Measurements from ENCODE around the gene ATP1B3. TPM values are rescaled to one million over a fixed set of nuclear protein-coding genes. Genes with fewer than 3 reads are reported as not detected.

The ATP1B3 gene
- 99.5 and 103 TPM in 2 replicates for total RNA-seq
- long read RNA-seq, transcript ATP1B3-201 (7 exons, 1,811 nt), result major isoform, 662 of 699 reads
- long read RNA-seq, partial matches to known transcripts, result 4 of 699 reads
- long read RNA-seq, other reads (novel, unspliced or antisense), result 32 of 699 reads

DNA sequence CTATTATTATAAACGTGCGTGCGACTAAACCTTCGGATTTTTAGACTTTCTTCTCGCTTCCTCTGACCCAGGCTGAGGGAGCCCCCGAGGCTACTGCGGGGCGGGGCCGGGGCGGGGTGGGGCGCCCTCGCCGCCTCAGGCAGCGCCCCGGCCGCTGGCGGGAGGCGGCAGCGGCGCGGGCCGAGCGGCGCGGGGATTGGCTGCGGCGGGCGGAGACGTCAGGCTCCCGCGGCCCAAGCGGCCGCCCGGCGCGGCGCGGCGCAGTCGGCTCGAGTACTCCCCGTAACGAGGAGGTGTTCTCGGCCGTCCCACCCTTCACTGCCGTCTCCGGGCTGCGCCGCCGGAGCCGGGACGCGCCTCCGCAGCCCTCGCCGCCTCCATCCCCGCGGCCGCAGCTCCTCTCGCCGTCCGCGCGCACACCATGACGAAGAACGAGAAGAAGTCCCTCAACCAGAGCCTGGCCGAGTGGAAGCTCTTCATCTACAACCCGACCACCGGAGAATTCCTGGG is at the start of gene ATP1B3:
ATP1B3 (plus strand) TSS at position 263 of the 510 bp plus-strand sequence; CDS start at position 422, 159 bp downstream.
- H3K4me3 Mint-ChIP-seq (ENCODE audit: low read depth), result peak within 1 kb of the TSS; percentile 90
- H3K27ac Mint-ChIP-seq, result peak within 1 kb of the TSS; percentile 98
- H3K36me3 Mint-ChIP-seq (ENCODE audit: insufficient read depth), result no peaks in the 10 kb centered on the region
- DNase-seq (ENCODE audit: low spot score, unreplicated experiment), result peak; percentile 71
- H3K9me3 Mint-ChIP-seq (ENCODE audit: low read depth), result no peaks in the 10 kb centered on the region
- TF ChIP-seq, protein P1, sequence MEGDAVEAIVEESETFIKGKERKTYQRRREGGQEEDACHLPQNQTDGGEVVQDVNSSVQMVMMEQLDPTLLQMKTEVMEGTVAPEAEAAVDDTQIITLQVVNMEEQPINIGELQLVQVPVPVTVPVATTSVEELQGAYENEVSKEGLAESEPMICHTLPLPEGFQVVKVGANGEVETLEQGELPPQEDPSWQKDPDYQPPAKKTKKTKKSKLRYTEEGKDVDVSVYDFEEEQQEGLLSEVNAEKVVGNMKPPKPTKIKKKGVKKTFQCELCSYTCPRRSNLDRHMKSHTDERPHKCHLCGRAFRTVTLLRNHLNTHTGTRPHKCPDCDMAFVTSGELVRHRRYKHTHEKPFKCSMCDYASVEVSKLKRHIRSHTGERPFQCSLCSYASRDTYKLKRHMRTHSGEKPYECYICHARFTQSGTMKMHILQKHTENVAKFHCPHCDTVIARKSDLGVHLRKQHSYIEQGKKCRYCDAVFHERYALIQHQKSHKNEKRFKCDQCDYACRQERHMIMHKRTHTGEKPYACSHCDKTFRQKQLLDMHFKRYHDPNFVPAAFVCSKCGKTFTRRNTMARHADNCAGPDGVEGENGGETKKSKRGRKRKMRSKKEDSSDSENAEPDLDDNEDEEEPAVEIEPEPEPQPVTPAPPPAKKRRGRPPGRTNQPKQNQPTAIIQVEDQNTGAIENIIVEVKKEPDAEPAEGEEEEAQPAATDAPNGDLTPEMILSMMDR (IDR thresholded peaks at IDR 0.05; ENCODE audit: unreplicated experiment), result no peak
- peaks cover 7% of the 10 kb centered on the region for H3K27me3 Mint-ChIP-seq
- peaks cover 22% of the 10 kb centered on the region for H3K4me1 Mint-ChIP-seq (ENCODE audit: low read depth)

DNA sequence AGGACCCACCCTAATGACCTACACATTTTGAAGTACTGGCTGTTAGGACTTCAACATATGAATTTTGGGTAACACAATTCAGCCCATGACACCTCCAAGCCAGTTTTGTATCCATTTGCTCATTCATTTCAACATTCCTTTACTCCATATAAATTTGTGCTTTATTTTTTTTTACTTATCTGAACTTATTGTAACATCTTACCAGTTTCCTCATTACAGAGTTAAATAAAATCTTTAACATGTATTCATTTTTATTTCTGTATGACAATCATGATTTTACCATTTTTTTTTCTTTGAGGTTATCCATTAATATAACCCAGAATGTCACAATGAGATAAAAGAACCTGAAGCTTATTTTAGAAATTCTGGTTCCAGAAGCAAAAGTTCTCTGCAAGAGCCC is 48.0 kb upstream of the ATP1B3 start:
- H3K36me3 Mint-ChIP-seq (ENCODE audit: insufficient read depth), result no peaks in the 10 kb centered on the region
- H3K27ac Mint-ChIP-seq, result no peak overlapping the region
- DNase-seq (ENCODE audit: low spot score, unreplicated experiment), result no peak
- H3K9me3 Mint-ChIP-seq (ENCODE audit: low read depth), result no peaks in the 10 kb centered on the region
- H3K27me3 Mint-ChIP-seq, result no peaks in the 10 kb centered on the region
- TF ChIP-seq, protein P1 (IDR thresholded peaks at IDR 0.05; ENCODE audit: unreplicated experiment), result no peak
- H3K4me3 Mint-ChIP-seq (ENCODE audit: low read depth), result no peak overlapping the region
- no peaks in the 10 kb centered on the region for H3K4me1 Mint-ChIP-seq (ENCODE audit: low read depth)

DNA sequence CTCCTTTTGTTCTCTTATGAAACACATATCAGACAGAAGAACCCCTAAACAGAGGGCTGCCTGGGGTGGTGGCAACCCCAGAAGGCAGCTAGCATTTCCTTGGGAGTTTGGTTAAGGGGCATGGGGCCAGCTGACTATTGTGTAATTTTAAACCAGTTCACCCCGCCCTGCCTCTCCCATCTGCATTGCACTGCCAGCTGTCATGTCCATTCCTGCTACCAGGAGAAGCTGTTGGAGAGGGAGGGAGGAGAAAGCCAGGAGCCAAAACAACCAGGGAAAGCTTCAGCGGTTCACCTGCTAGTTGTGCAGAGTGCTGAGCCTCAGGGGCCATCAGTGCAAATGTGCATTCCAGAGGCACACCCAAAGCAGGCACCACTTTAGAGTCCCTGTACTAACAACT is 47.6 kb upstream of the ATP1B3 start:
- no peaks in the 10 kb centered on the region for H3K9me3 Mint-ChIP-seq (ENCODE audit: low read depth)
- TF ChIP-seq, protein P1 (IDR thresholded peaks at IDR 0.05; ENCODE audit: unreplicated experiment), result no peak
- H3K4me3 Mint-ChIP-seq (ENCODE audit: low read depth), result no peak overlapping the region
- no peaks in the 10 kb centered on the region for H3K27me3 Mint-ChIP-seq
- no peak overlapping the region for H3K27ac Mint-ChIP-seq
- no peaks in the 10 kb centered on the region for H3K36me3 Mint-ChIP-seq (ENCODE audit: insufficient read depth)
- no peak for DNase-seq (ENCODE audit: low spot score, unreplicated experiment)
- no peaks in the 10 kb centered on the region for H3K4me1 Mint-ChIP-seq (ENCODE audit: low read depth)

DNA sequence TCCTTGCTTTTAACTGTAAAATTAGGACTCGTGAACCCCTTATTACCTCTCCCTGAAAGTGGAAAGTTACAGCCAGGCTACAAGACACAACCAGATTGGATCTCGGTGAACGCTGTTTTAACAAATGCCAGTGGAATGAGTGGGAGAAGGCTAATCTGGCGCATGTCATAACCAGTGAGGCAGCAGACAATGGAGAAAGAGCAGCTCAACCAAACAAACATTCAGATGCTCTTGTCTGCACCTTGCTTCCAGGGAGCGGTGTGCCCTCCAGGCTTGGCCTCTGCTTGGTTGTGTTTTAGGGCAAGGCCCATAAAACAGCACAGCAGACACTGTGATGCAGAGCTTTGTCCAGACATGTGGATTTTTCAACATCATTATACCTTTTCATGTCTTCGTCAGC is 45.9 kb upstream of the ATP1B3 start:
- H3K4me1 Mint-ChIP-seq (ENCODE audit: low read depth), result no peaks in the 10 kb centered on the region
- no peaks in the 10 kb centered on the region for H3K36me3 Mint-ChIP-seq (ENCODE audit: insufficient read depth)
- no peak for DNase-seq (ENCODE audit: low spot score, unreplicated experiment)
- no peak overlapping the region for H3K27ac Mint-ChIP-seq
- no peak overlapping the region for H3K4me3 Mint-ChIP-seq (ENCODE audit: low read depth)
- TF ChIP-seq, protein P1 (IDR thresholded peaks at IDR 0.05; ENCODE audit: unreplicated experiment), result no peak
- H3K9me3 Mint-ChIP-seq (ENCODE audit: low read depth), result no peaks in the 10 kb centered on the region
- H3K27me3 Mint-ChIP-seq, result no peaks in the 10 kb centered on the region

DNA sequence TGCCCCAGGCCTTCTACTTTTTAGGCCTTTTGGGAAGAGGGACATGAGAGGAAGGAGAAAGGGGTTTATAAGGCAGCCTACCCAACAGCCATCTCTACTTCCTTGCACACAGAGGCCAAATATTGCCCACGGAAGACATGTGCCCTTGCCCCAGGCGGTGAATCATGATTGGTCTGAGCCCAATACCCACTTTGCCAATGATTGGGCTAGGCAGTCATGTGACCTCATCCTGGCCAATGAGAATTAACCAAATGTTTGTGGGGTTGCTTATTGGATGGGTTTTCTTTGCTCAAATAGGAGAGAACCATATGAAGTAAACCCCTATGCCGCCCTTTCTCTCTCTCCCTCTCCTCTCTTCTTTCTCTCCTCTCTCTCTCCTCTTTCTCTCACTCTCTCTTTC is 42.2 kb upstream of the ATP1B3 start:
- no peak for DNase-seq (ENCODE audit: low spot score, unreplicated experiment)
- H3K27me3 Mint-ChIP-seq, result no peaks in the 10 kb centered on the region

More for the DNA sequence above, 42.2 kb upstream of the ATP1B3 start:
- Mint-ChIP-seq H3K4me3 (ENCODE audit: low read depth) (no peak overlapping the region), H3K27ac (no peak overlapping the region), H3K36me3 (ENCODE audit: insufficient read depth) (no peaks in the 10 kb centered on the region), H3K9me3 (ENCODE audit: low read depth) (no peaks in the 10 kb centered on the region), H3K4me1 (ENCODE audit: low read depth) (no peaks in the 10 kb centered on the region)
- TF ChIP-seq, protein P1 (IDR thresholded peaks at IDR 0.05; ENCODE audit: unreplicated experiment), result no peak

All from progenitor cell of endocrine pancreas (in vitro differentiated cells).